Measurements from ENCODE around the gene MBLAC1. TPM values are rescaled to one million over a fixed set of nuclear protein-coding genes. Genes with fewer than 3 reads are reported as not detected.

MBLAC1 gene
- total and polyA plus RNA-seq, 9 of the 15 experiments (the other 6 are each of a cell fraction or from before 2014, with no cell fraction given): 0.03 to 3.1 (median 0.52) TPM

DNA sequence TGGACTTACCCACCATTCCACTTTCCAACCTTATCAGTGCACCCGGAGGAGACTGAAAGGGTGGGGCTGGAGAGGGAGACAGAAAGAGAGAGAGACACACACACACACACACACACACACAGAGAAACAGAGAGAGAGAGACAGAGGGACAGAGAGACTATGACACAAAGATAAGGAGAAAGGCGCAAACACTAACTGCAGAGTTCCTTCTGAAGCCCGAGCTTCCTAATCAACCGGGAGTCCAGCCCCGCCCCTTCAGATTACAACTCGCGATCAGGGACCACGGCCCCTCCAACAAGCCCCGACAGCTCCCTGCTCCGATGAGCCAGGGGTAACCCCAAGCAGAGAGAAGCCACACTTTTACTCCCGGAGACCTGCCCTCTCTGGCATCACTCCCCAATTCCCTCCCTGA lies 41.2 kb downstream of the MBLAC1 start (continued):
- TF ChIP-seq ZSCAN32 (CRISPR knock-in tag; IDR thresholded peaks at IDR 0.05) (no peak), HMG20A (CRISPR knock-in tag; conservative IDR thresholded peaks at IDR 0.05) (no peak), KLF13 (tag; IDR thresholded peaks at IDR 0.05; ENCODE audit: borderline replicate concordance, low read depth) (peak; percentile 35; the same call in 1 of the 2 replicates), YBX1 (IDR thresholded peaks at IDR 0.05) (no peak), EHMT2 (IDR thresholded peaks at IDR 0.05) (peak; percentile 91), POLR2AphosphoS5 (IDR thresholded peaks at IDR 0.05; ENCODE audit: control insufficient read depth, insufficient read depth, low read depth, low read length) (no peak), ZNF212 (CRISPR knock-in tag; IDR thresholded peaks at IDR 0.05) (peak; percentile 94), JUNB (CRISPR knock-in tag; conservative IDR thresholded peaks at IDR 0.05) (no peak), NR2C1 (IDR thresholded peaks at IDR 0.05) (peak; percentile 55), NR2C1 (tag; IDR thresholded peaks at IDR 0.05) (no peak), IFI16 (CRISPR knock-in tag; IDR thresholded peaks at IDR 0.05) (no peak), GTF2A2 (tag; IDR thresholded peaks at IDR 0.05) (no peak), PPARD (CRISPR knock-in tag; IDR thresholded peaks at IDR 0.05) (no peak), ZNF561 (CRISPR knock-in tag; conservative IDR thresholded peaks at IDR 0.05) (no peak), POLR2H (tag; IDR thresholded peaks at IDR 0.05; ENCODE audit: low read depth) (no peak), NR2C2 (CRISPR knock-in tag; IDR thresholded peaks at IDR 0.05) (no peak), NR2C2 (tag; IDR thresholded peaks at IDR 0.05) (peak; percentile 39; the same call in 1 of the 2 replicates), ZNF589 (CRISPR knock-in tag; IDR thresholded peaks at IDR 0.05; ENCODE audit: low read depth) (no peak), ZNF551 (CRISPR knock-in tag; IDR thresholded peaks at IDR 0.05) (no peak), ZC3H4 (CRISPR knock-in tag; IDR thresholded peaks at IDR 0.05; ENCODE audit: borderline replicate concordance) (no peak), PHB (CRISPR knock-in tag; IDR thresholded peaks at IDR 0.05) (no peak), RFX7 (CRISPR knock-in tag; IDR thresholded peaks at IDR 0.05) (no peak), TBL1XR1 (IDR thresholded peaks at IDR 0.05; ENCODE audit: low read length in 2 of 2) (peak; percentile 50 to 87; a peak in 3 of 4 replicates), ZNF57 (CRISPR knock-in tag; IDR thresholded peaks at IDR 0.05) (no peak)
- TF ChIP-seq, protein P1, sequence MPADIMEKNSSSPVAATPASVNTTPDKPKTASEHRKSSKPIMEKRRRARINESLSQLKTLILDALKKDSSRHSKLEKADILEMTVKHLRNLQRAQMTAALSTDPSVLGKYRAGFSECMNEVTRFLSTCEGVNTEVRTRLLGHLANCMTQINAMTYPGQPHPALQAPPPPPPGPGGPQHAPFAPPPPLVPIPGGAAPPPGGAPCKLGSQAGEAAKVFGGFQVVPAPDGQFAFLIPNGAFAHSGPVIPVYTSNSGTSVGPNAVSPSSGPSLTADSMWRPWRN (IDR thresholded peaks at IDR 0.05; ENCODE audit: low read depth): no peak
- TF ChIP-seq, protein P2, sequence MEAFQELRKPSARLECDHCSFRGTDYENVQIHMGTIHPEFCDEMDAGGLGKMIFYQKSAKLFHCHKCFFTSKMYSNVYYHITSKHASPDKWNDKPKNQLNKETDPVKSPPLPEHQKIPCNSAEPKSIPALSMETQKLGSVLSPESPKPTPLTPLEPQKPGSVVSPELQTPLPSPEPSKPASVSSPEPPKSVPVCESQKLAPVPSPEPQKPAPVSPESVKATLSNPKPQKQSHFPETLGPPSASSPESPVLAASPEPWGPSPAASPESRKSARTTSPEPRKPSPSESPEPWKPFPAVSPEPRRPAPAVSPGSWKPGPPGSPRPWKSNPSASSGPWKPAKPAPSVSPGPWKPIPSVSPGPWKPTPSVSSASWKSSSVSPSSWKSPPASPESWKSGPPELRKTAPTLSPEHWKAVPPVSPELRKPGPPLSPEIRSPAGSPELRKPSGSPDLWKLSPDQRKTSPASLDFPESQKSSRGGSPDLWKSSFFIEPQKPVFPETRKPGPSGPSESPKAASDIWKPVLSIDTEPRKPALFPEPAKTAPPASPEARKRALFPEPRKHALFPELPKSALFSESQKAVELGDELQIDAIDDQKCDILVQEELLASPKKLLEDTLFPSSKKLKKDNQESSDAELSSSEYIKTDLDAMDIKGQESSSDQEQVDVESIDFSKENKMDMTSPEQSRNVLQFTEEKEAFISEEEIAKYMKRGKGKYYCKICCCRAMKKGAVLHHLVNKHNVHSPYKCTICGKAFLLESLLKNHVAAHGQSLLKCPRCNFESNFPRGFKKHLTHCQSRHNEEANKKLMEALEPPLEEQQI (IDR thresholded peaks at IDR 0.05): no peak
- TF ChIP-seq, protein P3, sequence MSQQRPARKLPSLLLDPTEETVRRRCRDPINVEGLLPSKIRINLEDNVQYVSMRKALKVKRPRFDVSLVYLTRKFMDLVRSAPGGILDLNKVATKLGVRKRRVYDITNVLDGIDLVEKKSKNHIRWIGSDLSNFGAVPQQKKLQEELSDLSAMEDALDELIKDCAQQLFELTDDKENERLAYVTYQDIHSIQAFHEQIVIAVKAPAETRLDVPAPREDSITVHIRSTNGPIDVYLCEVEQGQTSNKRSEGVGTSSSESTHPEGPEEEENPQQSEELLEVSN (IDR thresholded peaks at IDR 0.05; ENCODE audit: borderline replicate concordance in 1 of 2, extremely low read depth in 1 of 2, insufficient read depth in 1 of 2, insufficient read length in 1 of 2, low read depth in 1 of 2, low read length in 1 of 2, poor library complexity in 1 of 2, severe bottlenecking in 1 of 2): no peak
